Activated CD8-positive, alpha-beta memory T cell treated with anti-CD3 and anti-CD28 coated beads, Interleukin-2, amount 50 U/mL, for 1 hour (primary cell): ENCODE results near the gene FNIP2.

Source experiments
- DNase-seq: peaks from one replicate; pipeline ENCODE4 v3.0.0-alpha.2; 2020; ENCODE audit errors: extremely low read depth

Gene FNIP2

GRCh38 chr4:158837527-158838141 lies 68.8 kb downstream of the FNIP2 start:
- DNase-seq = no peak

GRCh38 chr4:158840131-158840530 lies 71.3 kb downstream of the FNIP2 start:
- no peak for DNase-seq

- no peak for DNase-seq
Measured at GRCh38 chr4:158841540-158841939, 72.7 kb downstream of the FNIP2 start.

GRCh38 chr4:158845311-158846041 lies 76.7 kb downstream of the FNIP2 start:
- no peak for DNase-seq

GRCh38 chr4:158847535-158847934 lies 78.7 kb downstream of the FNIP2 start:
- DNase-seq = no peak

GRCh38 chr4:158849681-158850080 lies 80.9 kb downstream of the FNIP2 start:
- DNase-seq = no peak

GRCh38 chr4:158850371-158850770 lies 81.5 kb downstream of the FNIP2 start:
- DNase-seq = no peak

GRCh38 chr4:158850800-158851644 lies 82.2 kb downstream of the FNIP2 start:
- DNase-seq = no peak

GRCh38 chr4:158854236-158854635 lies 85.4 kb downstream of the FNIP2 start:
- no peak for DNase-seq

GRCh38 chr4:158856852-158857251 lies 88.0 kb downstream of the FNIP2 start:
- DNase-seq = no peak

- no peak for DNase-seq
Measured at GRCh38 chr4:158857951-158858350, 89.1 kb downstream of the FNIP2 start.

- DNase-seq = no peak
Measured at GRCh38 chr4:158858410-158859199, 89.8 kb downstream of the FNIP2 start.

GRCh38 chr4:158859661-158860060 lies 90.8 kb downstream of the FNIP2 start:
- DNase-seq = no peak

- DNase-seq = no peak
Measured at GRCh38 chr4:158860856-158861255, 92.0 kb downstream of the FNIP2 start.

- no peak for DNase-seq
Measured at GRCh38 chr4:158861281-158861680, 92.5 kb downstream of the FNIP2 start.

- DNase-seq = no peak
Measured at GRCh38 chr4:158861766-158862165, 92.9 kb downstream of the FNIP2 start.

- DNase-seq = no peak
Measured at GRCh38 chr4:158863296-158863695, 94.5 kb downstream of the FNIP2 start.

GRCh38 chr4:158865520-158866177 lies 96.8 kb downstream of the FNIP2 start:
- no peak for DNase-seq

- DNase-seq = no peak
Measured at GRCh38 chr4:158869001-158869400, 100.2 kb downstream of the FNIP2 start.

GRCh38 chr4:158869761-158870160 lies 100.9 kb downstream of the FNIP2 start:
- DNase-seq = no peak

- DNase-seq = no peak
Measured at GRCh38 chr4:158870282-158870625, 101.4 kb downstream of the FNIP2 start.
